Measurements from ENCODE around the gene C1QTNF1.

Gene C1QTNF1

GRCh38 chr17:79035686-79036085 lies 11.7 kb downstream of the C1QTNF1 start:
- Histone ChIP-seq H3K4me3 (ENCODE audit: low read length) (no peak overlapping the region), H3K36me3 (ENCODE audit: control insufficient read depth, insufficient read depth, low read length) (no peaks in the 10 kb centered on the region), H3K27ac (ENCODE audit: low read depth, low read length) (no peak overlapping the region), H3K4me1 (ENCODE audit: control insufficient read depth, insufficient read depth, low read length) (peaks cover 3% of the 10 kb centered on the region), H3K27me3 (ENCODE audit: control insufficient read depth, insufficient read depth, low read length) (no peaks in the 10 kb centered on the region), H3K9ac (ENCODE audit: low read length) (no peak overlapping the region)

- Histone ChIP-seq H3K4me1 (ENCODE audit: control insufficient read depth, insufficient read depth, low read length) (peaks cover 3% of the 10 kb centered on the region), H3K36me3 (ENCODE audit: control insufficient read depth, insufficient read depth, low read length) (no peaks in the 10 kb centered on the region), H3K9ac (ENCODE audit: low read length) (no peak overlapping the region), H3K27me3 (ENCODE audit: control insufficient read depth, insufficient read depth, low read length) (no peaks in the 10 kb centered on the region), H3K4me3 (ENCODE audit: low read length) (no peak overlapping the region), H3K27ac (ENCODE audit: low read depth, low read length) (no peak overlapping the region)
Observed at GRCh38 chr17:79036181-79036580, 12.2 kb downstream of the C1QTNF1 start.

- no peak overlapping the region for H3K9ac ChIP-seq (ENCODE audit: low read length)
- H3K4me3 ChIP-seq (ENCODE audit: low read length) = no peak overlapping the region
- H3K27ac ChIP-seq (ENCODE audit: low read depth, low read length) = peak overlapping the region; percentile 7
- peaks cover 3% of the 10 kb centered on the region for H3K4me1 ChIP-seq (ENCODE audit: control insufficient read depth, insufficient read depth, low read length)
- no peaks in the 10 kb centered on the region for H3K27me3 ChIP-seq (ENCODE audit: control insufficient read depth, insufficient read depth, low read length)
- H3K36me3 ChIP-seq (ENCODE audit: control insufficient read depth, insufficient read depth, low read length) = no peaks in the 10 kb centered on the region
Observed at GRCh38 chr17:79036596-79036995, 12.6 kb downstream of the C1QTNF1 start.

- no peak overlapping the region for H3K4me3 ChIP-seq (ENCODE audit: low read length)
- no peaks in the 10 kb centered on the region for H3K36me3 ChIP-seq (ENCODE audit: control insufficient read depth, insufficient read depth, low read length)
- no peak overlapping the region for H3K27ac ChIP-seq (ENCODE audit: low read depth, low read length)
- H3K4me1 ChIP-seq (ENCODE audit: control insufficient read depth, insufficient read depth, low read length) = peaks cover 3% of the 10 kb centered on the region
- no peak overlapping the region for H3K9ac ChIP-seq (ENCODE audit: low read length)
- no peaks in the 10 kb centered on the region for H3K27me3 ChIP-seq (ENCODE audit: control insufficient read depth, insufficient read depth, low read length)
Observed at GRCh38 chr17:79038545-79039135, 14.7 kb downstream of the C1QTNF1 start.

GRCh38 chr17:79039171-79039570 lies 15.2 kb downstream of the C1QTNF1 start:
- Histone ChIP-seq H3K36me3 (ENCODE audit: control insufficient read depth, insufficient read depth, low read length) (no peaks in the 10 kb centered on the region), H3K4me1 (ENCODE audit: control insufficient read depth, insufficient read depth, low read length) (peaks cover 3% of the 10 kb centered on the region), H3K27me3 (ENCODE audit: control insufficient read depth, insufficient read depth, low read length) (no peaks in the 10 kb centered on the region)

GRCh38 chr17:79039886-79040285 lies 15.9 kb downstream of the C1QTNF1 start:
- H3K9ac ChIP-seq (ENCODE audit: low read length) = no peak overlapping the region
- H3K36me3 ChIP-seq (ENCODE audit: control insufficient read depth, insufficient read depth, low read length) = no peaks in the 10 kb centered on the region
- no peaks in the 10 kb centered on the region for H3K27me3 ChIP-seq (ENCODE audit: control insufficient read depth, insufficient read depth, low read length)
- no peak overlapping the region for H3K27ac ChIP-seq (ENCODE audit: low read depth, low read length)
- H3K4me3 ChIP-seq (ENCODE audit: low read length) = no peak overlapping the region
- H3K4me1 ChIP-seq (ENCODE audit: control insufficient read depth, insufficient read depth, low read length) = no peaks in the 10 kb centered on the region

More at GRCh38 chr17:79039171-79039570, 15.2 kb downstream of the C1QTNF1 start:
- Histone ChIP-seq H3K4me3 (ENCODE audit: low read length) (no peak overlapping the region), H3K9ac (ENCODE audit: low read length) (no peak overlapping the region), H3K27ac (ENCODE audit: low read depth, low read length) (no peak overlapping the region)

GRCh38 chr17:79041041-79041570 lies 17.1 kb downstream of the C1QTNF1 start:
- H3K4me1 ChIP-seq (ENCODE audit: control insufficient read depth, insufficient read depth, low read length) = no peaks in the 10 kb centered on the region

GRCh38 chr17:79041723-79042420 lies 17.9 kb downstream of the C1QTNF1 start:
- Histone ChIP-seq H3K4me1 (ENCODE audit: control insufficient read depth, insufficient read depth, low read length) (peaks cover 3% of the 10 kb centered on the region), H3K27me3 (ENCODE audit: control insufficient read depth, insufficient read depth, low read length) (no peaks in the 10 kb centered on the region), H3K4me3 (ENCODE audit: low read length) (no peak overlapping the region), H3K36me3 (ENCODE audit: control insufficient read depth, insufficient read depth, low read length) (no peaks in the 10 kb centered on the region), H3K9ac (ENCODE audit: low read length) (no peak overlapping the region), H3K27ac (ENCODE audit: low read depth, low read length) (no peak overlapping the region)

More at GRCh38 chr17:79041041-79041570, 17.1 kb downstream of the C1QTNF1 start:
- Histone ChIP-seq H3K27me3 (ENCODE audit: control insufficient read depth, insufficient read depth, low read length) (no peaks in the 10 kb centered on the region), H3K4me3 (ENCODE audit: low read length) (no peak overlapping the region), H3K27ac (ENCODE audit: low read depth, low read length) (no peak overlapping the region), H3K9ac (ENCODE audit: low read length) (no peak overlapping the region), H3K36me3 (ENCODE audit: control insufficient read depth, insufficient read depth, low read length) (no peaks in the 10 kb centered on the region)

GRCh38 chr17:79042421-79043190 lies 18.6 kb downstream of the C1QTNF1 start:
- peaks cover 3% of the 10 kb centered on the region for H3K4me1 ChIP-seq (ENCODE audit: control insufficient read depth, insufficient read depth, low read length)
- H3K27me3 ChIP-seq (ENCODE audit: control insufficient read depth, insufficient read depth, low read length) = no peaks in the 10 kb centered on the region
- H3K36me3 ChIP-seq (ENCODE audit: control insufficient read depth, insufficient read depth, low read length) = no peaks in the 10 kb centered on the region
- no peak overlapping the region for H3K4me3 ChIP-seq (ENCODE audit: low read length)
- H3K9ac ChIP-seq (ENCODE audit: low read length) = no peak overlapping the region
- no peak overlapping the region for H3K27ac ChIP-seq (ENCODE audit: low read depth, low read length)

GRCh38 chr17:79043191-79043930 lies 19.4 kb downstream of the C1QTNF1 start:
- H3K4me1 ChIP-seq (ENCODE audit: control insufficient read depth, insufficient read depth, low read length) = peaks cover 3% of the 10 kb centered on the region
- H3K9ac ChIP-seq (ENCODE audit: low read length) = no peak overlapping the region
- H3K36me3 ChIP-seq (ENCODE audit: control insufficient read depth, insufficient read depth, low read length) = no peaks in the 10 kb centered on the region
- no peak overlapping the region for H3K4me3 ChIP-seq (ENCODE audit: low read length)
- H3K27ac ChIP-seq (ENCODE audit: low read depth, low read length) = no peak overlapping the region
- H3K27me3 ChIP-seq (ENCODE audit: control insufficient read depth, insufficient read depth, low read length) = no peaks in the 10 kb centered on the region

- no peaks in the 10 kb centered on the region for H3K36me3 ChIP-seq (ENCODE audit: control insufficient read depth, insufficient read depth, low read length)
- no peak overlapping the region for H3K27ac ChIP-seq (ENCODE audit: low read depth, low read length)
- peaks cover 3% of the 10 kb centered on the region for H3K4me1 ChIP-seq (ENCODE audit: control insufficient read depth, insufficient read depth, low read length)
- H3K9ac ChIP-seq (ENCODE audit: low read length) = no peak overlapping the region
- no peaks in the 10 kb centered on the region for H3K27me3 ChIP-seq (ENCODE audit: control insufficient read depth, insufficient read depth, low read length)
- no peak overlapping the region for H3K4me3 ChIP-seq (ENCODE audit: low read length)
Observed at GRCh38 chr17:79043931-79044320, 20.0 kb downstream of the C1QTNF1 start.

- no peaks in the 10 kb centered on the region for H3K36me3 ChIP-seq (ENCODE audit: control insufficient read depth, insufficient read depth, low read length)
- peaks cover 3% of the 10 kb centered on the region for H3K4me1 ChIP-seq (ENCODE audit: control insufficient read depth, insufficient read depth, low read length)
- H3K4me3 ChIP-seq (ENCODE audit: low read length) = no peak overlapping the region
- H3K9ac ChIP-seq (ENCODE audit: low read length) = no peak overlapping the region
- no peak overlapping the region for H3K27ac ChIP-seq (ENCODE audit: low read depth, low read length)
- no peaks in the 10 kb centered on the region for H3K27me3 ChIP-seq (ENCODE audit: control insufficient read depth, insufficient read depth, low read length)
Observed at GRCh38 chr17:79044462-79044861, 20.5 kb downstream of the C1QTNF1 start.

Measured in rectal smooth muscle tissue (tissue), 1 donor.